Neural cell (in vitro differentiated cells): ENCODE data around the gene KCNK17. TPM values are rescaled to one million over a fixed set of nuclear protein-coding genes. Genes with fewer than 3 reads are reported as not detected.

Experiments used
- H2AFZ ChIP-seq: fragments of 200-600, 300-800 bp; sonication (generic), shearing (Covaris generic); 2 replicates; pipeline ENCODE4 v1.6.0; 2014; ENCODE audit warnings: low read depth, mild to moderate bottlenecking, antibody characterized with exemption, low read length, moderate library complexity
- H3F3A ChIP-seq: fragments of 200-600 bp; shearing (Covaris generic); 2 replicates; pipeline ENCODE4 v1.6.1; 2016; ENCODE audit warnings: mild to moderate bottlenecking, moderate library complexity, mixed read lengths, antibody characterized with exemption, low read length; ENCODE audit not compliant: insufficient read depth, poor library complexity, severe bottlenecking
- H3K27ac ChIP-seq: fragments of 200-600, 300-800 bp; sonication (generic), shearing (Covaris generic); 2 replicates; pipeline ENCODE4 v1.5.1; 2014; ENCODE audit warnings: mild to moderate bottlenecking, low read length, moderate library complexity
- H3K27me3 ChIP-seq: fragments of 300-800, 200-600 bp; sonication (generic), shearing (Covaris generic); 2 replicates; pipeline ENCODE4 v1.6.0; 2014; ENCODE audit warnings: mild to moderate bottlenecking, low read depth, low read length, moderate library complexity; ENCODE audit not compliant: insufficient read depth
- H3K36me3 ChIP-seq: fragments of 300-800, 200-600 bp; sonication (generic), shearing (Covaris generic); 2 replicates; pipeline ENCODE4 v1.5.1; 2014; ENCODE audit warnings: mild to moderate bottlenecking, antibody characterized with exemption, low read length, moderate library complexity; ENCODE audit not compliant: insufficient read depth
- H3K4me2 ChIP-seq: fragments of 300-800, 200-600 bp; sonication (generic), shearing (Covaris generic); 2 replicates; pipeline ENCODE4 v1.6.0; 2014; ENCODE audit warnings: mild to moderate bottlenecking, low read length
- H3K4me3 ChIP-seq: fragments of 300-800, 200-600 bp; sonication (generic), shearing (Covaris generic); 2 replicates; pipeline ENCODE4 v1.5.1; 2014; ENCODE audit warnings: mild to moderate bottlenecking, low read length, moderate library complexity
- H3K79me2 ChIP-seq: fragments of 200-600 bp; shearing (Covaris generic); replicated peaks from 2 replicates; pipeline ENCODE4 v1.6.0; 2014; ENCODE audit warnings: mild to moderate bottlenecking, low read length, moderate library complexity; ENCODE audit not compliant: insufficient read depth
- H3K9ac ChIP-seq: fragments of 300-800, 200-600 bp; sonication (generic), shearing (Covaris generic); 2 replicates; pipeline ENCODE4 v1.6.1; 2016; ENCODE audit warnings: mild to moderate bottlenecking, low read length, mixed read lengths
- H3K9me2 ChIP-seq: fragments of 200-600 bp; shearing (Covaris generic); 2 replicates; pipeline ENCODE4 v1.6.1; 2016; ENCODE audit warnings: mild to moderate bottlenecking, low read length, mixed read lengths; ENCODE audit not compliant: insufficient read depth
- H3K9me3 ChIP-seq: fragments of 200-600, 300-800 bp; sonication (generic), shearing (Covaris generic); 2 replicates; pipeline ENCODE4 v1.6.1; 2016; ENCODE audit warnings: mild to moderate bottlenecking, mixed run types, low read length, moderate library complexity, mixed read lengths
- H4K20me1 ChIP-seq: fragments of 200-600 bp; shearing (Covaris generic); 2 replicates; pipeline ENCODE4 v1.6.1; 2016; ENCODE audit warnings: mild to moderate bottlenecking, mixed run types; ENCODE audit not compliant: insufficient read depth
- EP300 ChIP-seq: fragments of 450-650 bp; conservative IDR thresholded peaks from 2 replicates; pipeline ENCODE4 v1.6.1; 2014; ENCODE audit warnings: antibody characterized with exemption, mild to moderate bottlenecking, moderate library complexity; ENCODE audit not compliant: poor library complexity, severe bottlenecking
- EZH2 ChIP-seq: fragments of 200-600, 300-800 bp; shearing (Covaris generic), sonication (generic); IDR thresholded peaks from 2 replicates; pipeline ENCODE4 v1.6.1; 2014; ENCODE audit warnings: antibody characterized with exemption, low read length, borderline replicate concordance, mild to moderate bottlenecking; ENCODE audit not compliant: insufficient read depth, poor library complexity, severe bottlenecking
- MXI1 ChIP-seq: fragments of 450-650 bp; conservative IDR thresholded peaks from 2 replicates; pipeline ENCODE4 v1.6.1; 2014; ENCODE audit warnings: antibody characterized with exemption, mild to moderate bottlenecking; ENCODE audit not compliant: poor library complexity, severe bottlenecking
- POLR2AphosphoS5 ChIP-seq: IDR thresholded peaks from 2 replicates; pipeline ENCODE4 v1.6.1; 2012
- RAD21 ChIP-seq: fragments of 450-650 bp; conservative IDR thresholded peaks from 2 replicates; pipeline ENCODE4 v1.6.1; 2014; ENCODE audit warnings: antibody characterized with exemption, mild to moderate bottlenecking, moderate library complexity
- REST ChIP-seq: IDR thresholded peaks from 2 replicates; pipeline ENCODE4 v1.6.1; 2012; ENCODE audit warnings: borderline replicate concordance
- SMC3 ChIP-seq: fragments of 450-650 bp; conservative IDR thresholded peaks from 2 replicates; pipeline ENCODE4 v1.6.1; 2014; ENCODE audit warnings: antibody characterized with exemption, mild to moderate bottlenecking, moderate library complexity; ENCODE audit not compliant: poor library complexity
- TAF1 ChIP-seq: IDR thresholded peaks from 2 replicates; pipeline ENCODE4 v1.6.1; 2012; ENCODE audit warnings: low read depth
- polyA plus RNA-seq: library from polyadenylated mRNA; depleted of rRNA; stranded (reverse); fragments of >200 nt; gene quantifications from 2 replicates; pipeline ENCODE4 v1.2.3, GENCODE V29; 2014
- TF ChIP-seq, protein P1 (sequence below): fragments of 450-650 bp; IDR thresholded peaks from 2 replicates; pipeline ENCODE4 v1.5.1; 2014; ENCODE audit warnings: antibody characterized with exemption, mild to moderate bottlenecking, moderate library complexity; ENCODE audit not compliant: poor library complexity, severe bottlenecking

KCNK17 gene
- polyA plus RNA-seq, 1 donor from 2014 or later, result 0.67 TPM

GRCh38 chr6:39279539-39279938, 34.7 kb downstream of the KCNK17 start:
- Histone ChIP-seq H3F3A (no peaks in the 10 kb centered on the region), H3K9me3 (no peaks in the 10 kb centered on the region), H3K36me3 (no peaks in the 10 kb centered on the region), H3K79me2 (no peaks in the 10 kb centered on the region), H2AFZ (no peak overlapping the region), H3K9me2 (no peaks in the 10 kb centered on the region), H3K27me3 (no peaks in the 10 kb centered on the region), H3K9ac (no peak overlapping the region), H3K27ac (no peak overlapping the region), H3K4me2 (no peak overlapping the region), H4K20me1 (no peaks in the 10 kb centered on the region), H3K4me3 (no peak overlapping the region)
- TF ChIP-seq EZH2 (no peak), REST (no peak), RAD21 (no peak), MXI1 (no peak), TAF1 (no peak), POLR2AphosphoS5 (no peak), SMC3 (no peak), EP300 (no peak)
- TF ChIP-seq, protein P1, sequence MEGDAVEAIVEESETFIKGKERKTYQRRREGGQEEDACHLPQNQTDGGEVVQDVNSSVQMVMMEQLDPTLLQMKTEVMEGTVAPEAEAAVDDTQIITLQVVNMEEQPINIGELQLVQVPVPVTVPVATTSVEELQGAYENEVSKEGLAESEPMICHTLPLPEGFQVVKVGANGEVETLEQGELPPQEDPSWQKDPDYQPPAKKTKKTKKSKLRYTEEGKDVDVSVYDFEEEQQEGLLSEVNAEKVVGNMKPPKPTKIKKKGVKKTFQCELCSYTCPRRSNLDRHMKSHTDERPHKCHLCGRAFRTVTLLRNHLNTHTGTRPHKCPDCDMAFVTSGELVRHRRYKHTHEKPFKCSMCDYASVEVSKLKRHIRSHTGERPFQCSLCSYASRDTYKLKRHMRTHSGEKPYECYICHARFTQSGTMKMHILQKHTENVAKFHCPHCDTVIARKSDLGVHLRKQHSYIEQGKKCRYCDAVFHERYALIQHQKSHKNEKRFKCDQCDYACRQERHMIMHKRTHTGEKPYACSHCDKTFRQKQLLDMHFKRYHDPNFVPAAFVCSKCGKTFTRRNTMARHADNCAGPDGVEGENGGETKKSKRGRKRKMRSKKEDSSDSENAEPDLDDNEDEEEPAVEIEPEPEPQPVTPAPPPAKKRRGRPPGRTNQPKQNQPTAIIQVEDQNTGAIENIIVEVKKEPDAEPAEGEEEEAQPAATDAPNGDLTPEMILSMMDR, result no peak

DNA sequence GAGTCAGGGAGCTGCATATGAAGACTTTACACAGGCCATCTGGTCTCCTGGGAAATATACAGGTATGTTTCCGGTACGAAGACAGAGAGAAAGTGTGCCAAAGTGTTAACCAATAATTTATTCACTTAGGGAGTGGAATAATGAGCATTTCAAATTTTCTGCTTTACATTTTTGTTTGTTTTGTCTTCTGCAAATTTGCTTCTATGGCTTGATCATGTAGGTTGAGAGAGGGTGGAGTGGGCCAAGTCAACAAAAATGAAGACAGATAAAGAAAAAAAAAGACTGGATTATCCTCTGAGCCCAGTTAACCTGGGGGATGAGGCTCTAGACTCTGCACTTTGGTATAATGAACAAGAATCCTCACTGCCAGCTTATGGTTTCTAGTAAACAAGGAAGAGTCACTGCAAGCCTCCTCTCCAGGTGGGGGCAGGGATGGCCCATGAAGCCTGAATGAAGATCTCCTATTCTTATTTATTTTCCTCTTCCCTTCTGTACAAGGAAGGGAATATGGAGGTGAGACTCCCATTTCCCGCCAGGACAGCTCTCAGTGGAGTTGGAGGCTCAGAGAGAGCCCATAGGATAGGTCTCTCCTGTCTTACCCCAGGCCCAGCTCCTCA, 37.7 kb downstream of the KCNK17 start:
- TF ChIP-seq TAF1 (no peak), POLR2AphosphoS5 (no peak), REST (no peak), SMC3 (no peak), MXI1 (no peak), EP300 (no peak)
- TF ChIP-seq, protein P1, result no peak
- H3K4me3 ChIP-seq, result no peak overlapping the region
- no peaks in the 10 kb centered on the region for H3F3A ChIP-seq
- no peak overlapping the region for H3K9ac ChIP-seq
- no peaks in the 10 kb centered on the region for H3K79me2 ChIP-seq
- no peaks in the 10 kb centered on the region for H3K9me2 ChIP-seq
- no peaks in the 10 kb centered on the region for H4K20me1 ChIP-seq
- H3K36me3 ChIP-seq, result no peaks in the 10 kb centered on the region
- H3K4me2 ChIP-seq, result no peak overlapping the region
- no peaks in the 10 kb centered on the region for H3K9me3 ChIP-seq
- H3K27me3 ChIP-seq, result no peaks in the 10 kb centered on the region
- H3K27ac ChIP-seq, result no peak overlapping the region
- no peak overlapping the region for H2AFZ ChIP-seq
